Stimulated activated CD8-positive, alpha-beta memory T cell treated with anti-CD3 and anti-CD28 coated beads, Interleukin-15, amount 100 ng/mL, for 24 hours (primary cell): Measurements from ENCODE around the gene INPP5F.
A peak's percentile ranks its signal among the peaks of the same experiment; 100 is the strongest.

ENCODE experiments used
- DNase-seq: peaks from one replicate; pipeline ENCODE4 v3.0.0-alpha.2; 2020; ENCODE audit warnings: low read depth

INPP5F gene

GRCh38 chr10:119725828-119726675 is at the start of gene INPP5F:
Gene INPP5F, plus strand, starts transcription at chr10:119726050. Its CDS starts 213 bp downstream, at chr10:119726263.
- DNase-seq = peak; percentile 97

GRCh38 chr10:119677126-119677525 is 48.7 kb upstream of the INPP5F start:
- DNase-seq = no peak

GRCh38 chr10:119677904-119678755 is 47.7 kb upstream of the INPP5F start:
- no peak for DNase-seq

- no peak for DNase-seq
These were observed 46.4 kb upstream of the INPP5F start for GRCh38 chr10:119679480-119679829.

- DNase-seq = no peak
These were observed 45.8 kb upstream of the INPP5F start for GRCh38 chr10:119680050-119680449.

GRCh38 chr10:119680650-119681081 is 45.2 kb upstream of the INPP5F start:
- DNase-seq = no peak

- DNase-seq = peak; percentile 72
These were observed 39.2 kb upstream of the INPP5F start for GRCh38 chr10:119686465-119687191.

- DNase-seq = no peak
These were observed 38.4 kb upstream of the INPP5F start for GRCh38 chr10:119687192-119688032.

GRCh38 chr10:119688033-119688508 is 37.8 kb upstream of the INPP5F start:
- no peak for DNase-seq

GRCh38 chr10:119689016-119689580 is 36.8 kb upstream of the INPP5F start:
- no peak for DNase-seq

GRCh38 chr10:119691726-119692125 is 34.1 kb upstream of the INPP5F start:
- DNase-seq = no peak

- DNase-seq = no peak
These were observed 32.4 kb upstream of the INPP5F start for GRCh38 chr10:119693262-119693957.

GRCh38 chr10:119694608-119695007 is 31.2 kb upstream of the INPP5F start:
- DNase-seq = no peak

GRCh38 chr10:119700321-119700954 is 25.4 kb upstream of the INPP5F start:
- DNase-seq = no peak

- DNase-seq = no peak
These were observed 24.0 kb upstream of the INPP5F start for GRCh38 chr10:119701861-119702260.

- no peak for DNase-seq
These were observed 23.3 kb upstream of the INPP5F start for GRCh38 chr10:119702583-119702982.

- DNase-seq = no peak
These were observed 21.8 kb upstream of the INPP5F start for GRCh38 chr10:119703903-119704508.

GRCh38 chr10:119705434-119705831 is 20.4 kb upstream of the INPP5F start:
- DNase-seq = no peak

- no peak for DNase-seq
These were observed 19.1 kb upstream of the INPP5F start for GRCh38 chr10:119706521-119707278.
